GM19395 (cell line): Measurements from ENCODE around the gene AFAP1.

Source experiments
- ATAC-seq: cut with Tn5 transposase; IDR thresholded peaks from one replicate; pipeline ENCODE4 v1.9.1; 2021; ENCODE audit warnings: mild to moderate bottlenecking, moderate library complexity; ENCODE audit not compliant: unreplicated experiment

The AFAP1 gene

DNA sequence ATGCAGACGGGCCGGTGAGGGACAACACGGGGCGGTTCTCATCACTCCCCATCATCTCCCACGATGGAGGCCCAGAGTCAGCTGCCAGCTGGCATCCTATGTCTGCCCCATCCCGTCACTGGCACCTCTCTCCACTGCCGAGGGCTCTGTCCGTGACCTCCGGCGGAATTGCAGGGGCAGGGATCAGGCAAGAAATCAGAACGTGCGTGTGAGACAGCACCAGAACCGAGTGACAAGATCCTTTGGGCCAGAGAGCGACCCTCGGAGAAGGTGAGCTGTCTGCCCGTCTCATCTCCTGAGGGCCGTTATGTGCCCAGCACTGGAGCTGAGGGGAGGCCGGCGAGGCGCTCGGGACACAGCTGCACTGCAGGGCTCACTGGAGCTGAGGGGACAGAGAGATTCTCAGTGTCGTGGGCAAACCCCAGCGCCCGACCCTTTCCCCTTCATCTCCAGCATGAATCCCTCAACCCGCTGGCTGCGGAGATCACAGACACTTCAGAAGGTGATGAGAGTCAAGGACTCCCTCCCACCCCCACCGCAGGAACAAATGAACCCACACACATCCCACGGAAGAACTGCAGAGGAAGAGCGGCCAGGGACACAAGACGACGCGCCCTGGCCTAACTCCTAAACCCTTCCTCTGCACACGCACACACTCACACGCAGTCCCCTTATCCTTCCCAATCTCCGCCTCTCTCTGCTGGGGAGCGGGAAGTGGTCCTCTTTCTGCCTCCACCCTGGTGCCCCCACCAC lies 128.7 kb downstream of the AFAP1 start:
- ATAC-seq: no peak

DNA sequence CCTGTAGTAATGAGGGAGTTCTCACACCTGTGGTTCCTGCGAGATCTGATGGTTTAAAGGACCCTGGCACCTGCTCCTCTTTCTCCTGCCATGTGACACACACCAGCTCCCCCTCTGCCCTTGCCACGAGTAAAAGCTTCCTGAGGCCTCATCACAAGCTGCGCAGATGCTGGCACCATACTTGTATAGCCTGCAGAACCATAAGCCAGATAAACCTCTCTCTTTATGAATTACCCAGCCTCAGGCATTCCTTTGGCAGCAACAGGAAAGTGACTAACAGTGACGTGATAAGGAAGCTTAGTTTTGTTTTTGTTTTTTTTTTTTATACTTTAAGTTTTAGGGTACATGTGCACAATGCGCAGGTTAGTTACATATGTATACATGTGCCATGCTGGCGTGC lies 130.9 kb downstream of the AFAP1 start:
- ATAC-seq: no peak

DNA sequence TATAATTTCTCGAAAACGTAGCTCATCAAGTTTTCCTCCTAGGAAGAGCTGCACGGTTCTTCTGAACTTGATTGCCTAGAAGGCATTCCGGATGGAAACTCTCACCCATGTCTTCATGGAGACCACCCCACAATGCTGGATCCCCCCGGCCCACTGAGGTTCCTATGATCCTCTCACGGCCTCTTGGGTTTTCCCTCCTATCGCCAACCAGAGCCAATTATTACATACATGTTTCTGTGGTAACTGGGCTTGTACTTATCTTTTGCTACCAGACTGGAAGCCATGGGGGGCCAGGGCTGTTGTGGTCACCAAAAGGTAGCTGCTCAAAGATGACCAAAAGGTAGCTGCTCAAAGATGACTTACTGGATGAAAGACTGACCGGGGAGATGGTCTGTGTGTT lies 131.5 kb downstream of the AFAP1 start:
- no peak for ATAC-seq

DNA sequence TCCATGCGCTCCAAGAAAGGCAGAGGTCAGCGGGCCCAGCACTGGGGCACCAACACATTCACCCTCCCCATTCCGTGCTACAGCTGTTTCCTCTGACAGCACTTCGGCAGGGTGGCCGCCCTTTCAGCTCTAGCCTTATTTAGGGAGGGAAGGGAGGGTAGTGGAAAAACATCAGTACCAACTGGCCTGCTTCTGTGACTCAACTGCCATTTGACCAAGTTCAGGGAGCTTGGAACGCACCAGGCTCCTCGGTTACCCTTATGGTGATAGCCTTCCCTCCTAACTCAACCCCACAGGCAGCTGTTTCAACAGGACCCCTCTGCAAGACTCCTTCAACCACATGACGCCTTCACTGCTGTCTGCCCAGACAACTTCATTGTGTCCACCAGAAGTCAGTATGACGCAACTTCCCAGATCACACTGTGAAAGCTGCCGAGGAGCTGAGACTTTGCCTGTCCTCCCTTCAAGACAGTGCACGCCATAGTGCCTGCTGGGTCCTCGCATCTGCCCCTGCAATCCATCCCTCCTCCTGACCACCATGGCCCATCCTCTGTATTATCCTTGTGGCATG lies 132.2 kb downstream of the AFAP1 start:
- no peak for ATAC-seq

DNA sequence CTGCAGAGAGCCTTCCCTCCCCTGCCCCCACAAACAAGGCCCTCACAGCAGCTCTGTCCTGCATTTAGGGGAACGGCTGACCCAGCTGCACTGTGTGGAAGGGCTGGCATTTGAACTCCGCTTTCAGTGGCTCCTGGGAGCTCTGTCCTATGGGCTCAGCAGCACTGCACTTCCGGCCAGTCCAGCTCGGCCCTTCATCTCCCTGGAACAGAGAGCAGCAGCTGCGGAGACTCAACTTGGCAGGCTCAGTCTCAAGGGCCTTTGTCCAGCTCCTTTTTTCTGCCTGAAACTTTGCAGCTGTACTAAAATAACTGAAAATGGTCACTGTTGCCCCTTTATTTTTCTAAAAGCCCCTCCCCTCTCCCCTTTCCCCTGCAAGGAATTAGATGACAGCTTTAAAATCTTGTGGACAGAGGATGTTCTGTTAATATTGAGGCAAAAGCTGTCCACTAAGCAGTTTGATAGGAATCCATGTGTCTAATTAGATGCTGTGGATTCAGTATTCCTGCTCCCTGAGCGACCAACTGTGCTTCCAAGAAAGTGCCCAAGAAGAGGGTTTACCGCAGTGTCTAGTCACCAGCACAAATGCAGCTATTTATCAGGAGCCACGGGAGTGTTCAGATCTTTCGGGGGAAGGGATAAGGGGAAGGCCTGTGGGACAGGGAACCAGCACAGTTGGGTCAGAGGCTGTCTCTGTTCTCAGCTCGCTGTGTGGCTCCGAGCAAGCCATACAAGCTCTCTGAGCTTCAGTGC lies 133.1 kb downstream of the AFAP1 start:
- no peak for ATAC-seq

DNA sequence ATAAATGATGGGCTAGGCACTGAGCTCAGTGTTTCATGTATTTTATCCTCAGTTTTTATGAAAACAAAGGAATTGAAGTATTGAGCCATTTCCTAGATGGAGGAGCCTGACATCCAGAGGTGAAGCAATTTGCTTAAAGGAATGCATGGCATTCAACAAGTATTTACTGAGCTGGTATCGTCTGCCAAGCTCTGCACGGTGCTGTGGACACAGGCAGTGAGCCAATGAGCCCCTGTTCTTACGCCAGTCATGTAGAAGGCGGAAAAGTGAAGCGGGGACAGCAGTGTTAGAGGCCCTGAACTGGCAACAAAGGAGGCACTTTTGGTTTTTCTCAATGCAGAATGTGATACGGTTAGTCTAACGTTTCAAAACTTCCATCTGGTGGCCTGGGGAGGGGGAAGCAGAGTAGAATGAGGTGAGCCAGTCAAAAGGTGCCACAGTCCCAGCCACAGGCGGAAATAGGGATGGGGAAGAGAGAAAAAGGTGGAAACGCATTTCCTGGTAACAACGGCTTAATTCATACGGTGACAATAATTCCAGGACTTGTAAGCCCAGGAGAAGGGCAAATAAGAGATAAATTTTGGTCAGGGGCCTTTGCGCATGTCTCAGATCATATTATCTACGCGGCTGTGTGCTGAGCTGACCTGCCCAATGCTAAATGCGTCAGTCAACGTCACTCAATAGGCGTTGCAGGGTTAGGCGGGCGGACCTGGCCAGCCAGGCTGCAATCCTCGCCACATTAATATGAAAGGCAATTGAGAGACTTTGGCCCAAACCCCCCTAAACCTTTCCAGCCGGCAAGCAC lies 133.9 kb downstream of the AFAP1 start:
- ATAC-seq: no peak

DNA sequence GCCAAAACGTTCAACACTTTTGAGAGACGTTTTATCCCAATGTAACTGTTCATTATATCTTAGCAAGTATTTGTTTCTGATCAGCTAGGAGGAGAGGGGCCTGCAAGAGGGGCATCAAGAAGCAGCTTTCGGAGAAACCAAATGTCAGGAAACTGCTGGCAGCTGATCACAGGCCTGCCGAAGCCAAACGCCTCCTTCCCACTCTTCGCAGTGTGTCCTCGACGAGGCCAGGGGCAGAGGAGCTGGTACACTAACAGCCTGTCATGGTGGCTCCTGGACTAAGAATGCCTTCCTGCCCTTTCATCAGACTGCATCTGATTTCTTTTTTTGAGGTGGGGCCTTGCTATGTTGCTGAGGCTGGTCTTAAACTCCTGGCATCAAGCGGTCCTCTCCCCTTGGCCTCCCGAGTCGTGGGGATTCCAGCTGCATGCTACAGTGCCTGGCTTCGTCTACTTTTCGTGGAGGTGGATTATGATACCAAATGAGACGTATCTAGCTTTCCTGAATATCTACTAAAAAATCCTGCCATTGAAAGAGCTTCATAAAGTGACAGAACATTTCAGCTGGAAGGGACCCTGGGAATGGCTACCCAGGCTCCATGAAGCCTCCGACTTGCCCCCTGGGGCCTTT lies 134.8 kb downstream of the AFAP1 start:
- ATAC-seq: no peak

DNA sequence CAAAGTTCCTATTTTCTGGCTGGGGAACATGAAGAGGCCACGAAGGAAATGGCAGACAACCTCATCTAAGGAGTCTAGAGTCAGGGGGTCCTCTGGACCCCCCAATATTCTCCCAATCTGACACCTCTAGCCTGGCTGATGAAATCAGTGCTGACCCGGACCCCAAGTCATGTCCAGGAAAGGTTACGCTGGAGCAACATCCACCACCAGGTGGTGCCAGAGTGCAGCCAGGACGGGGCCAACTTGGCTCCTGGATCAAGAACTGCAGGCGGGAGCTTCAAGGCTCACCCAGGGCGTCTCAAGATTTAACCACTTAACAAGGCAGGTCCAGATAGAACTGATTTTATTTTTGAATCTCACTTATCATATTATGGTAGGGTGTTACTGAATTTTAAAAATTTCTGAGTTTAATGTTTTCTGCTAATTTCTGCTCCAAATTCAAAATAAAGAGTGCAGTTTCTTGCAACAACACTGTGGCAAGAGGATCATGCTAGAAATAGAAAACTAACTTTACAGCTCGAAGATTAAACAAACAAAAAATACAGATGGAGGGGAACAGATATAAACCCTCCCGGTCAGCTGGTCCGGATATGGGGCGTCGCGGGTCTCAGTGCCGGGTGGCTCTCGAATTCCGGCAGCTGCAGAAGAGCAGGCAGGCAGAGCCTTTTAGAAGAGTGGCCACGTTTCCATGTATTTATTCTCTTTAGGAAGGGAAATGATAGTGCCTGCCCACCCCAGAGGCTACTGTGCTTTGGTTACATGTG lies 135.5 kb downstream of the AFAP1 start:
- ATAC-seq: no peak

DNA sequence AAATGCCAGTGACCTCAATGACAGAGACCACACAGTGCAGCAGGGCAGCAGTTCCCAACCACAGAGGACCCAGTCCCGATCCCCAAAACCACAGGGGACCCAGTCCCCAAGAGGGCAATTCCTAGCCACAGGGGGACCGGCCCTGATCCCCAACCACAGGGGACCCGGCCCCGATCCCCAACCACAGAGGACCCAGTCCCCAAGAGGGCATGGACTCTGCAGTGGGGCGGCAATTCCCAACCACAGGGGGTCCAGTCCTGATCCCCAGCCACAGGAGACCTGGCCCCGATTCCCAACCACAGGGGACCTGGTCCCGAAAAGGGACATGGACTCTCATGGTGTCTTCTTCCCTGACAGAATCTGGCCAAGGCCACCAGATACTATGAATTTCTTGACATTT lies 136.3 kb downstream of the AFAP1 start:
- ATAC-seq: no peak

DNA sequence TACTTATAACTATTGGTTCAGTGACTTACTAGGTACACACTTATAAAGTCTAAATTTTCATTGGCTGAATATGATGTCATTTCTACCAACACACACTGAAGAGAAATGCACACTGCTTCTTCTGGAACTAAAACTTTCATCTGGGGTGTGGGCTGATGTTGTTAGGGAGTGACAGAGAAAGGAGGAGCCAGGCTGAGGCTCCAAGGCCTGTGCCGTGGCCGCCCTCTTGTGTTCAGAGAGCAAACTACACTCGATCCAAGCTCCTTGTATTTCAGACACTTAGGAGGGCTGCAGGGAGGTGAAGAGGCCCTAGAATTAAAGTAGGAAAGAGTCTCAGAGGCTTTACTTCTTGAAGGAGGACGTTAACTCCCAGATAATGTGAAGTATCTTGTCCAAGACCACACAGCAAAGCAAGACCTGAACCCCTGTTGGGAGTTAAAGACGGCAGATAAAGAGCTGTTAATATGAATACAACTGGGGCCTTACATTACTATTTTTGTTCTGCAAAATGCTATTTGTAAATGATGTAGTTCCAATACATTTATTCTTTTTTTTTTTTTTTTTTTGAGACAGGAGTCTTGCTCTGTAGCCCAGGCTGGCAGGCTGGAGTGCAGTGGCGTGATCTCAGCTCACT lies 137.5 kb downstream of the AFAP1 start:
- ATAC-seq: peak; percentile 82

DNA sequence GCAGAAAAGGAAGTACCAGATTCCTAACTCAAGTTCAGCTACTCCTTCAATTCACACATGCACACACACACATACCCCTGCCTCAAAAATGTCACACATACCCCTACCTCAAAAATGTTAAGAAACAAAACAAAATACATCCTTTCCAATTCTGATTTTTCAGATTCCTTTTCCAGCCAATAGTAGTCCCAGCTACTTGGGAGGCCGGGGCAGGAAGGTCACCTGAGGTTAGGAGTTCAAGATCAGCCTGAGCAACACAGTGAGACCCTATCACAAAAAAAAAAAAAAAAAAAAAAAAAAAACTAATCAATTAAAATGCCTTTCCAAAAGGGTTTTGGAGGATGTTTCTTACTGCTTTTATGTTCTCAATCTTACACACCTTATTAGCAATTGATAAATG lies 138.0 kb downstream of the AFAP1 start:
- no peak for ATAC-seq

DNA sequence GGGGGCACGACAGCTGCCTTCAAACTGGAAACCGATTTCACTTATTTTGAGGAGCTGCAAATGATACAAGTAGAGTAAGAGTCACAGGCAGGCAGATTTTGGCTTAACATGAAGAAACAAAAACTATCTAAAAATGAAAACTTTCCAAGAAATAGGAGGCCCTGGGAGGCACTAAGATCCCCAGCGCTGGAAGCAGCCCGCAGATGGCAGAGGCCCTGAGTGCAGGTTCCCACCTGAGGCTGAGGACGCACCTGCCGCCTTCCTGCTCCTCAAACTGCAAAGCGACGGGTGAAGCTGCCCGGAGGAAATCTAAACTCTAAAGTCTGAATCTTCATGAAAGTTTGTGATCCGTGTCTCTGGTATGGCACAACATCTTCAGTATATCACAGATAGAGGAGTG lies 138.7 kb downstream of the AFAP1 start:
- no peak for ATAC-seq

DNA sequence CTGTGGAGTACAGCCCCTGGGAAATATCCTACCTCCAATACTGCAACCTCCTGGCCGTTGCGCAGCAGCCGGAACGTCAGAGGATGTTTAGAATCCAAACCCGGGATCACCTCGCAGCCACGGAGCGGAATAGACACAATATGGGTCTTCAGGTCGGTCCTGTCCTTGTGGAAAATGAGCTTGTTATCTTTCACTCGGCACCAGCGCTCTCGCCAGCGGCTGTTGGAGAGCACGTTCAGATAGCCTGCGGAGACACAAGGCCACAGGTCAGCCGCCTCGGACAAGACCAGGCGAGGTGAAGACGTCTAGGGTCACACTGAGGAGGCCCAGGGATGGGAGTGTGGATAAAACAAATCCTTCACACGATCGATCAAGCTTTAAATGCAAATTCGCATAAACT lies 139.3 kb downstream of the AFAP1 start:
- ATAC-seq: no peak

DNA sequence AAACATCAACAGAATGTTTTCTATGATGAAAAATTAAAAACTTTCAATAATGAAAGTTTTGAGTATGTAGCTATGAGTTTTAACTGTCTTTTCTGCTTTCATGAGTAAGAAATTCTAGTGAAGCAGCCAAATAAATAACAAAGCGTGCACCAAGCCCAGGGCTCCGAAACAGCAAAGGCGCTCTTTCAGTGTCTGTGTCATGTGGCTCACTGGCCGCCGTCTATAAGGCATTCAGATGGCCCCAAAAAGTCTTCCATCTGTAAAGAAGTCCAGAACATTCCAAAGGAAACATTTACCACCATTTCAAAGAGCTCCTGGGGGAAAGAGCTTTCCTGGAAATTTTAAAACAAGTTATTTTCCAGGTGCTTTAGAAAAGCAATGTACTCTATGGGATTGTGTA lies 139.9 kb downstream of the AFAP1 start:
- ATAC-seq: no peak

DNA sequence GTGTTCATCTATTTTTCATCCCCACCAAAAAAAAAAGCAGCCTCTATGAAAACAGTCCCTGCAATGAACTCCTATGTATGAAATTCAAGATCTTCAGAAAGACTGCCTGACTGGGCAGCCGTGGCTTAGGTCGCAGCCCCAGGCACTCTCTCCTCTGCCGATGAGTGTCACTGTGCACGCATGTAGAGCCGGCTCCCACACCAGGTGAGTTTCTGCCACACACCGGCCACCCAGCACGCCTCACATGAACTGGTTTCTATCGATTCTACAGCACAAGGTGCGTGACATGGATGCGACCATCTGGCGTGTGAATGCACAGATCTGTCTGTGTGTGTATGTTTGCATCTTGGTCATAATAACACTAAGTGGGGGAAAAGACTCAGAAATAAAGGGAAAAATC lies 140.4 kb downstream of the AFAP1 start:
- ATAC-seq: no peak

DNA sequence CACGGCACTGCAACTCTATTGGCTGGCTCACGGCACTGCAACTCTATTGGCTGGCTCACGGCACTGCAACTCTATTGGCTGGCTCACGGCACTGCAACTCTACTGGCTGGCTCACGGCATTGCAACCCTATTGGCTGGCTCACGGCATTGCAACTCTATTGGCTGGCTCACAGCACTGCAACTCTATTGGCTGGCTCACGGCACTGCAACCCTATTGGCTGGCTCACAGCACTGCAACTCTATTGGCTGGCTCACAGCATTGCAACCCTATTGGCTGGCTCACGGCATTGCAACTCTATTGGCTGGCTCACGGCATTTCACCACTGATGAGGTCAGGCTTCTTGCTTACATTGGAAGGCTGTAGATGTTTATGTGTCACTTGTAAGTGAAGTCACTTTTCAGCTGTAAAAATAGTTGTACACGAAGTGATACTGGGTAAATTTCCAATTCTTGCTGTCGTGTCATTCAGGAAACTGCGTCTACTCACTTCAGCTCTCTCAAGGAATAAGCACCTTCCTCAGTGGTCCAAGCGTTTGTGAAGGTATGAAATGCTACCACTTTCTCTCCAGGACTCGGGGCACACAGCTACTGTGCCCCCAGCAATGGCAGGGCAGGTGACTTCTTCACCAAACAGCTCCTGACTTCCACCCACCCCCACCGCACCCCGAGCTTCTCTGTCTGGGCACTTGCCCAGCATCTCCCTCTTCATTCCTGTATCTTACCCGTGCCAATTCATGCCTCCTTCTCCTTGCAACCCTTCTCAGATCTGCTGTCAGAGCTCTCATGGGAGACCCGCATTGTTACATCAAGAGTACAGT lies 141.3 kb downstream of the AFAP1 start:
- no peak for ATAC-seq

DNA sequence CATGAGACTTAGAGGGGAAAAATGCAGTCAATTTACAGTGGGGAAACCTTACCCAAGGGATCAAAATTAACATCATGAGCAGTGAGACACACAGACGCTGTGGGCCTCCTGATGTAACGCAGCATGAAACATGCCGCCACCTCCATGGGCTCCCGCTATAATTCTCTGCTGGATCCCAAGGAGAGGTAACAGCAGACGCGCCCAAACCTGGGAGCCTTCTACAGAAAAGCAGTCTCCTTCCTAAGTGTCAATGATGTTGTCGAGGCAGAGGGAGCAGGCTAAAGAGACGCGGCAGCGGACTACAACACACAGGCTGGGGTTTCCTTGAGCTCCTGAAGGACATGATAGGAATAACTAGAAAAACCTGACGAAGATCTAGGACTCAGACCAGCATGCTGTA lies 142.3 kb downstream of the AFAP1 start:
- no peak for ATAC-seq

DNA sequence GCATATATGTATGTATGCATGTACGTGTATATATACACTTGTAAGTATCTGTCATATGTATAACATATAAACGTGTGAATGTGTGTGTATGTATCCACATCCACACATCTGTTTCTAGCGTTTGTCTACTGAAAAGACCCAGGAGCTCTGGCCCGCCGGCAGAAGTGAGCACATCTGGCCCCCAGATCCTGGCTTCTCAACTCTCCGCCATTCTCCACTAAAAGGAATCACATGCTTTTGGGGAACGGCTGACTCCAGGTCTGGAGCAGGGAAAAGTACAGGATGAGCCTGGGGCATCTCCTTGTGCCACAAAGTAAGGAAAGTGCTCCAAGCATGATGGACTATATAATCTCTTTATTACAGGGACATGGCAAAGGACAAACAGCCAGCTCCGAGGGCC lies 143.7 kb downstream of the AFAP1 start:
- no peak for ATAC-seq

DNA sequence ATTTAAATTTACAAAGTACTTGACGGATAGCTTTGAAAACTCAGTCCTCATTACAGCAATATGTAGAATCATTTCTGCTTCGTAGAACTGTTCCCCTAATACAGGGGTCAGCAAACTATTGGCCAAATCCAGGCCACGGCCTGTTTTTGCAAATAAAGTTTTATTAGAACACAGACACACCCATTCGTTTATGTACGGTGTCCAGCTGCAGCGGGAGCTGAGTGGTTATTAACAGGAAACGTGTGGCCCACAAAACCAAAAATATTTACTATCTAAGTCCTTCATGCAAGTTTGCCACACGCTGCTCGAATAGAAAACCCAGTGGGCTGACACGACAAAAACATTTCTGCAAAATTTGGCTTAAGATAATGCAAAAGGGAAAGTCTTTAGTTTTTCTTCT lies 146.5 kb downstream of the AFAP1 start:
- no peak for ATAC-seq
